ENCODE data around the gene DCLRE1C.
A peak's percentile ranks its signal among the peaks of the same experiment; 100 is the strongest.
"Not testable (repeated sequence)": the region's sequence is repeated elsewhere in the genome, so short reads cannot be mapped to it uniquely, and the experiment has no call there.

Gene DCLRE1C

DNA sequence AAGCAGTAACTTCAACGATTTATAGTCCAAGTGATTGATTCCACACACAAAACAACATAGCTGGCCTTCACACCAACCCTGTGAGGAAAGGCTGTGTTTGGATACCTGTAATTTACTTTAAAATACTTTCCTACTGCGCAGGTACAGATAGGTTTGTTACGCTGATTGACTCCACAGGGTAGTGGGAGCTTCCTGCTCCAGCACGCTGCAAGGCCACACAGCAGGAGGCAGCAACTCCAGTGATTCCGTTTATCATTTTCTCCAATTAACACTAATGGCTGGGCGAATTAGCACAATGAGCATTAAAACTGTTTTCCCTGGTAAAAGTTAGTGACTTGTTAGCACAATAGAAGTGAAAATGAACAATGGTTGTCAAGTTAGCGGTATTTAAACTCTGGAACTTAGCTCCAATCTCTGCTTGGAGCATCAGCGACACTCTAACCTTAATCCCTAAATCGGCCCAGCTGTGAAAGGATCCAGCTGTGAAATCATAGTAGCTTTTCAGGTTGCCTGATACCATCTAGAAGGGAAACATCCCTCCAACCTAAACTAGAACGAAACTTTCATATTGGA, 959 bp downstream of the DCLRE1C start:
- TF ChIP-seq, protein P1, sequence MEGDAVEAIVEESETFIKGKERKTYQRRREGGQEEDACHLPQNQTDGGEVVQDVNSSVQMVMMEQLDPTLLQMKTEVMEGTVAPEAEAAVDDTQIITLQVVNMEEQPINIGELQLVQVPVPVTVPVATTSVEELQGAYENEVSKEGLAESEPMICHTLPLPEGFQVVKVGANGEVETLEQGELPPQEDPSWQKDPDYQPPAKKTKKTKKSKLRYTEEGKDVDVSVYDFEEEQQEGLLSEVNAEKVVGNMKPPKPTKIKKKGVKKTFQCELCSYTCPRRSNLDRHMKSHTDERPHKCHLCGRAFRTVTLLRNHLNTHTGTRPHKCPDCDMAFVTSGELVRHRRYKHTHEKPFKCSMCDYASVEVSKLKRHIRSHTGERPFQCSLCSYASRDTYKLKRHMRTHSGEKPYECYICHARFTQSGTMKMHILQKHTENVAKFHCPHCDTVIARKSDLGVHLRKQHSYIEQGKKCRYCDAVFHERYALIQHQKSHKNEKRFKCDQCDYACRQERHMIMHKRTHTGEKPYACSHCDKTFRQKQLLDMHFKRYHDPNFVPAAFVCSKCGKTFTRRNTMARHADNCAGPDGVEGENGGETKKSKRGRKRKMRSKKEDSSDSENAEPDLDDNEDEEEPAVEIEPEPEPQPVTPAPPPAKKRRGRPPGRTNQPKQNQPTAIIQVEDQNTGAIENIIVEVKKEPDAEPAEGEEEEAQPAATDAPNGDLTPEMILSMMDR (conservative IDR thresholded peaks at IDR 0.05; ENCODE audit: low read length): peak; percentile 36
- peak overlapping the region; percentile 93 for H3K4me3 ChIP-seq (ENCODE audit: low read length)
- no peak for DNase-seq (ENCODE audit: low read depth)

GRCh38 chr10:14949291-14949690, 4.6 kb downstream of the DCLRE1C start:
- DNase-seq (ENCODE audit: low read depth): no peak
- TF ChIP-seq, protein P1 (conservative IDR thresholded peaks at IDR 0.05; ENCODE audit: low read length): no peak
- H3K4me3 ChIP-seq (ENCODE audit: low read length): no peak overlapping the region

DNA sequence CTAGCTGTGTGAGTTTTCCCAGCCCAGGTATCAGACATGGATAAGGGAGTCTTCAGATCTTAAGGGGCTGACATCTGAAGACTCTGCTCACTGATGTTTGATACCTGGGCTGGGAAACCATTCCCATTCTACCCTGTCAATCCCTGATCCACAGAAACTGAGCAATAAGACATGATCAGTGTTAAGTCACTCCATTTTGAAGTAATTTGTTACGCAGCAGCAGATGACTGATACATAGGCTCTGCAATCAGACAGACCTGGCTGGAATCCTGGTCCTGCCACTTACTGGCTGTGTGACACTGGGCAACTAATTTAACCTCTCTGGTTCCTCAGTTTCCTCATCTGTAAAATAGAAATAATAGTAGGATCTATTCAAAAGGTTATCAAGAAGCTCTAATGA, 6.6 kb downstream of the DCLRE1C start:
- TF ChIP-seq, protein P1 (conservative IDR thresholded peaks at IDR 0.05; ENCODE audit: low read length): no peak
- no peak overlapping the region for H3K4me3 ChIP-seq (ENCODE audit: low read length)
- no peak for DNase-seq (ENCODE audit: low read depth)

DNA sequence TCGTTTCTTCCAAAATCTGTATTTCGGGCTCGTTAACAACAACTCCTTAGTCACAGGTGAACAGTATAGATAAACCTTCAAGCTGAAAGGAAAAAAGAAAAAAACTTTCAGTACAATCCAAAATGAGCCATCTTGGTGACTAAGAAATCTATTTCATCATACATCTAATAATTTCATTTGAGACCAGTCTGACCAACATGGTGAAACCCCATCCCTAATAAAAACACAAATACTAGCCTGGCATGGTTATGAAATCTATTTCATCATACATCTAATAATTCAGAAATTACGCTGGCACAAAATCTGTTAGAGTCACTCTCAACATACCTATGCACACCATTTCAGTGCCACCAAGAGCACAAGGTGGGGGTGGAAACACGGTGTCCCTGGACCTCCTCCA, 8.8 kb downstream of the DCLRE1C start:
- TF ChIP-seq, protein P1 (conservative IDR thresholded peaks at IDR 0.05; ENCODE audit: low read length): no peak
- peak; percentile 12 for DNase-seq (ENCODE audit: low read depth)
- no peak overlapping the region for H3K4me3 ChIP-seq (ENCODE audit: low read length)

- not testable (repeated sequence) for H3K4me3 ChIP-seq (ENCODE audit: low read length); DNase-seq (ENCODE audit: low read depth)
Measured at GRCh38 chr10:14942950-14943338, 11.0 kb downstream of the DCLRE1C start.

- DNase-seq (ENCODE audit: low read depth); H3K4me3 ChIP-seq (ENCODE audit: low read length): not testable (repeated sequence)
Measured at GRCh38 chr10:14942147-14942949, 11.5 kb downstream of the DCLRE1C start.

- not testable (repeated sequence) for DNase-seq (ENCODE audit: low read depth); H3K4me3 ChIP-seq (ENCODE audit: low read length)
Measured at GRCh38 chr10:14938971-14939370, 14.9 kb downstream of the DCLRE1C start.

GRCh38 chr10:14936584-14936983, 17.3 kb downstream of the DCLRE1C start:
- no peak overlapping the region for H3K4me3 ChIP-seq (ENCODE audit: low read length)
- TF ChIP-seq, protein P1 (conservative IDR thresholded peaks at IDR 0.05; ENCODE audit: low read length): no peak
- no peak for DNase-seq (ENCODE audit: low read depth)
